Osteoblast (primary cell): ENCODE measurements around the gene MAP4K4. TPM values are rescaled to one million over a fixed set of nuclear protein-coding genes. Genes with fewer than 3 reads are reported as not detected.

Source experiments
- DNase-seq: peaks from one replicate; pipeline ENCODE4 v3.0.0; 2011; ENCODE audit warnings: low spot score, mixed read lengths; ENCODE audit not compliant: insufficient read length; ENCODE audit errors: missing footprints
- H2AFZ ChIP-seq: 2 replicates; pipeline ENCODE4 v1.6.0; 2011; ENCODE audit warnings: mild to moderate bottlenecking, low read length
- H3K27ac ChIP-seq: 2 replicates; pipeline ENCODE4 v1.5.1; 2011; ENCODE audit warnings: mild to moderate bottlenecking, low read depth, low read length, moderate library complexity
- H3K27me3 ChIP-seq: 2 replicates; pipeline ENCODE4 v1.6.0; 2012; ENCODE audit warnings: mild to moderate bottlenecking, control low read depth, inconsistent platforms, low read length, moderate library complexity; ENCODE audit not compliant: insufficient read depth
- H3K36me3 ChIP-seq: 2 replicates; pipeline ENCODE4 v1.5.1; 2011; ENCODE audit warnings: mild to moderate bottlenecking, low read length, control low read depth, moderate library complexity; ENCODE audit not compliant: insufficient read depth
- H3K4me1 ChIP-seq: 2 replicates; pipeline ENCODE4 v1.5.1; 2011; ENCODE audit warnings: mild to moderate bottlenecking, low read length, control low read depth, moderate library complexity; ENCODE audit not compliant: insufficient read depth
- H3K4me2 ChIP-seq: 2 replicates; pipeline ENCODE4 v1.6.0; 2011; ENCODE audit warnings: mild to moderate bottlenecking, low read length; ENCODE audit not compliant: insufficient read depth
- H3K4me3 ChIP-seq: fragments of 200-600 bp; sonication (generic); 3 replicates; pipeline ENCODE4 v1.5.1; 2012; ENCODE audit warnings: mild to moderate bottlenecking, low read length, inconsistent platforms; ENCODE audit not compliant: insufficient read depth
- H3K79me2 ChIP-seq: 2 replicates; pipeline ENCODE4 v1.6.0; 2012; ENCODE audit warnings: mild to moderate bottlenecking, low read length, control low read depth, inconsistent platforms; ENCODE audit not compliant: insufficient read depth
- H3K9me3 ChIP-seq: 2 replicates; pipeline ENCODE4 v1.5.1; 2011; ENCODE audit warnings: low read depth, low read length, control low read depth
- H4K20me1 ChIP-seq: 2 replicates; pipeline ENCODE4 v1.6.0; 2012; ENCODE audit warnings: mild to moderate bottlenecking, low read length, control low read depth; ENCODE audit not compliant: insufficient read depth
- CTCF ChIP-seq: IDR thresholded peaks from 2 replicates; pipeline ENCODE4 v1.5.1; 2011; ENCODE audit warnings: mild to moderate bottlenecking, low read depth, low read length, moderate library complexity; ENCODE audit errors: extremely low read depth
- total RNA-seq: library from RNA; depleted of rRNA; stranded (reverse); fragments of >200 nt; gene quantifications from 2 replicates; pipeline ENCODE4 v1.2.3, GENCODE V29; 2012

Gene MAP4K4
- total RNA-seq, 1 donor = 231 TPM

- peaks cover 21% of the 10 kb centered on the region for H3K4me1 ChIP-seq
- H3K4me3 ChIP-seq = no peak overlapping the region
- no peaks in the 10 kb centered on the region for H3K9me3 ChIP-seq
- H3K27ac ChIP-seq = no peak overlapping the region
- no peaks in the 10 kb centered on the region for H3K27me3 ChIP-seq
- DNase-seq = no peak
- H3K79me2 ChIP-seq = peaks cover 99% of the 10 kb centered on the region
- no peak overlapping the region for H3K4me2 ChIP-seq
- H3K36me3 ChIP-seq = peaks cover 17% of the 10 kb centered on the region
- H2AFZ ChIP-seq = no peak overlapping the region
- TF ChIP-seq CTCF = peak; percentile 41
- peaks cover 43% of the 10 kb centered on the region for H4K20me1 ChIP-seq
Observed at GRCh38 chr2:101793277-101793969, 95.9 kb downstream of the MAP4K4 start.

- no peak for DNase-seq
- H3K79me2 ChIP-seq = peaks cover 99% of the 10 kb centered on the region
- no peaks in the 10 kb centered on the region for H3K9me3 ChIP-seq
- no peak overlapping the region for H3K4me2 ChIP-seq
- H3K27me3 ChIP-seq = no peaks in the 10 kb centered on the region
- peaks cover 17% of the 10 kb centered on the region for H3K4me1 ChIP-seq
- TF ChIP-seq CTCF = no peak
- peaks cover 42% of the 10 kb centered on the region for H4K20me1 ChIP-seq
- no peak overlapping the region for H3K4me3 ChIP-seq
- H3K36me3 ChIP-seq = peaks cover 17% of the 10 kb centered on the region
- H3K27ac ChIP-seq = no peak overlapping the region
- no peak overlapping the region for H2AFZ ChIP-seq
Observed at GRCh38 chr2:101794141-101794540, 96.6 kb downstream of the MAP4K4 start.

- Histone ChIP-seq H3K27me3 (no peaks in the 10 kb centered on the region), H2AFZ (no peak overlapping the region), H3K9me3 (no peaks in the 10 kb centered on the region), H4K20me1 (peaks cover 38% of the 10 kb centered on the region), H3K4me3 (no peak overlapping the region), H3K4me2 (no peak overlapping the region), H3K79me2 (peaks cover 99% of the 10 kb centered on the region), H3K4me1 (peaks cover 14% of the 10 kb centered on the region), H3K27ac (peak overlapping the region; percentile 7), H3K36me3 (peaks cover 17% of the 10 kb centered on the region)
- TF ChIP-seq CTCF = no peak
- DNase-seq = peak; percentile 29
Observed at GRCh38 chr2:101795033-101795432, 97.5 kb downstream of the MAP4K4 start.

- H2AFZ ChIP-seq = no peak overlapping the region
- H3K9me3 ChIP-seq = no peaks in the 10 kb centered on the region
- H3K27ac ChIP-seq = no peak overlapping the region
- peaks cover 100% of the 10 kb centered on the region for H3K79me2 ChIP-seq
- H4K20me1 ChIP-seq = peaks cover 43% of the 10 kb centered on the region
- H3K36me3 ChIP-seq = peaks cover 7% of the 10 kb centered on the region
- H3K4me1 ChIP-seq = peaks cover 8% of the 10 kb centered on the region
- no peak overlapping the region for H3K4me3 ChIP-seq
- no peak for TF ChIP-seq CTCF
- H3K4me2 ChIP-seq = no peak overlapping the region
- no peaks in the 10 kb centered on the region for H3K27me3 ChIP-seq
- DNase-seq = no peak
Observed at GRCh38 chr2:101796825-101797600, 99.5 kb downstream of the MAP4K4 start.
